ENCODE data around the gene PTGDS. TPM values are rescaled to one million over a fixed set of nuclear protein-coding genes. Genes with fewer than 3 reads are reported as not detected.

The PTGDS gene
- total RNA-seq, 1 experiment from 2014 or later, result 3.6 TPM

DNA sequence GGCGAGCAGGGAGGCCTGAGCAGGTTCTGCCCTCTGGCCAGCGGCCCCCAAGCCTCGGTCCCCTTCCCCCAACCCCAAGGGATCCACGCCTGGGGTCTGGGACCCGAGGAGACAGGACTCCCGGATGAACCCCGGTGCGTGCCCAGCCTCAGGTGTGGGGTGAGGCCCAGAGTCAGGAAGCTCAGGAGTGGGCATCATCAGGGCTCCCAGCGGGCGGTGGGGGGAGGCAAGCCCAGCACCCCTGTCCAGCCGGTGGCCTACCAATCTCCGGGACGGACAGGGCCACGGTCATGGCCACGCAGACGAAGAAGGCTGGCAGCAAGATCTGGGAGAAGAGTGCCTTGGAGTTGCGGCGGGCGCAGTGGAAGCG is 36.3 kb downstream of the PTGDS start:
- Histone ChIP-seq H3K9me3 (ENCODE audit: control insufficient read depth, low read depth, low read length) (no peaks in the 10 kb centered on the region), H3K4me1 (ENCODE audit: insufficient read depth, low read length) (no peaks in the 10 kb centered on the region), H2BK12ac (ENCODE audit: insufficient read length, low read depth, low read length) (no peak overlapping the region), H3K56ac (ENCODE audit: insufficient read length, low read depth, low read length) (no peak overlapping the region), H3K14ac (ENCODE audit: insufficient read depth, low read length) (no peak overlapping the region), H3K27me3 (ENCODE audit: insufficient read depth, low read length) (no peaks in the 10 kb centered on the region), H3K23me2 (ENCODE audit: insufficient read length, low read depth, low read length, poor library complexity, severe bottlenecking) (no peaks in the 10 kb centered on the region), H3T11ph (ENCODE audit: low read length) (no peak overlapping the region), H3K18ac (ENCODE audit: insufficient read length, low read depth, low read length) (no peak overlapping the region), H2BK15ac (ENCODE audit: low read depth, low read length) (no peak overlapping the region), H3K79me2 (ENCODE audit: insufficient read depth, low read length) (no peaks in the 10 kb centered on the region), H2BK20ac (ENCODE audit: low read depth, low read length, poor library complexity, severe bottlenecking) (no peak overlapping the region), H3K23ac (ENCODE audit: insufficient read length, low read depth, low read length) (no peak overlapping the region), H2BK120ac (ENCODE audit: low read depth, low read length, poor library complexity, severe bottlenecking) (no peak overlapping the region), H2BK5ac (ENCODE audit: insufficient read length, low read length) (no peak overlapping the region), H3K4me2 (ENCODE audit: insufficient read depth, insufficient read length, low read length) (no peak overlapping the region), H3K79me1 (ENCODE audit: insufficient read depth, low read depth, low read length, poor library complexity, severe bottlenecking) (no peaks in the 10 kb centered on the region), H2AK5ac (ENCODE audit: insufficient read length, low read length) (no peak overlapping the region), H3K9ac (ENCODE audit: extremely low read depth, insufficient read length, low read length) (no peak overlapping the region), H3K4ac (ENCODE audit: low read depth, low read length) (no peak overlapping the region), H2AFZ (ENCODE audit: low read length) (no peak overlapping the region), H3K27ac (ENCODE audit: insufficient read length, low read depth, low read length) (no peak overlapping the region), H4K5ac (ENCODE audit: insufficient read length, low read depth, low read length) (no peak overlapping the region), H4K20me1 (ENCODE audit: control insufficient read depth, insufficient read depth, insufficient read length) (peaks cover 2% of the 10 kb centered on the region), H4K91ac (ENCODE audit: insufficient read length, low read depth, low read length) (no peak overlapping the region), H4K8ac (replicated peaks; ENCODE audit: insufficient read length, low read depth, low read length) (no peak overlapping the region)
- no peak for DNase-seq
- H3K36me3 Mint-ChIP-seq (ENCODE audit: insufficient read depth in 1 of 3, low read depth in 3 of 3), result peaks cover 4 to 13% (median 8%) of the 10 kb centered on the region in 3 experiments; a peak in 5 of 7 replicates
- WGBS (ENCODE audit: extremely low coverage, insufficient read length, low lambda C conversion rate), result no CpG with 5 or more reads among the region's 20 CpGs
- no peak overlapping the region for H3K27ac Mint-ChIP-seq
- H3K4me3 Mint-ChIP-seq, result no peak overlapping the region
- H3K27me3 Mint-ChIP-seq (ENCODE audit: low read depth), result no peaks in the 10 kb centered on the region; the same call in 1 of the 2 replicates
- H3K9me3 Mint-ChIP-seq, result no peaks in the 10 kb centered on the region
- no peaks in the 10 kb centered on the region; a peak in 1 of 4 replicates for H3K4me1 Mint-ChIP-seq
- TF ChIP-seq, protein P1, sequence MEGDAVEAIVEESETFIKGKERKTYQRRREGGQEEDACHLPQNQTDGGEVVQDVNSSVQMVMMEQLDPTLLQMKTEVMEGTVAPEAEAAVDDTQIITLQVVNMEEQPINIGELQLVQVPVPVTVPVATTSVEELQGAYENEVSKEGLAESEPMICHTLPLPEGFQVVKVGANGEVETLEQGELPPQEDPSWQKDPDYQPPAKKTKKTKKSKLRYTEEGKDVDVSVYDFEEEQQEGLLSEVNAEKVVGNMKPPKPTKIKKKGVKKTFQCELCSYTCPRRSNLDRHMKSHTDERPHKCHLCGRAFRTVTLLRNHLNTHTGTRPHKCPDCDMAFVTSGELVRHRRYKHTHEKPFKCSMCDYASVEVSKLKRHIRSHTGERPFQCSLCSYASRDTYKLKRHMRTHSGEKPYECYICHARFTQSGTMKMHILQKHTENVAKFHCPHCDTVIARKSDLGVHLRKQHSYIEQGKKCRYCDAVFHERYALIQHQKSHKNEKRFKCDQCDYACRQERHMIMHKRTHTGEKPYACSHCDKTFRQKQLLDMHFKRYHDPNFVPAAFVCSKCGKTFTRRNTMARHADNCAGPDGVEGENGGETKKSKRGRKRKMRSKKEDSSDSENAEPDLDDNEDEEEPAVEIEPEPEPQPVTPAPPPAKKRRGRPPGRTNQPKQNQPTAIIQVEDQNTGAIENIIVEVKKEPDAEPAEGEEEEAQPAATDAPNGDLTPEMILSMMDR (conservative IDR thresholded peaks at IDR 0.05), result no peak
